Osteocyte (in vitro differentiated cells): Measurements from ENCODE around the gene IGF1R. TPM values are rescaled to one million over a fixed set of nuclear protein-coding genes. Genes with fewer than 3 reads are reported as not detected.

Source experiments
- DNase-seq: peaks from one replicate; pipeline ENCODE4 v3.0.0; 2021; ENCODE audit warnings: mixed read lengths; ENCODE audit not compliant: unreplicated experiment; ENCODE audit errors: extremely low spot score
- H3K27ac Mint-ChIP-seq: one replicate; pipeline ENCODE4 v1.8.0; 2021; ENCODE audit warnings: mild to moderate bottlenecking, mixed read lengths; ENCODE audit not compliant: unreplicated experiment
- H3K27me3 Mint-ChIP-seq: one replicate; pipeline ENCODE4 v1.8.0; 2021; ENCODE audit warnings: mixed read lengths; ENCODE audit not compliant: unreplicated experiment
- H3K36me3 Mint-ChIP-seq: one replicate; pipeline ENCODE4 v1.8.0; 2021; ENCODE audit warnings: mixed read lengths; ENCODE audit not compliant: unreplicated experiment
- H3K4me1 Mint-ChIP-seq: one replicate; pipeline ENCODE4 v1.8.0; 2021; ENCODE audit warnings: mixed read lengths; ENCODE audit not compliant: unreplicated experiment
- H3K4me3 Mint-ChIP-seq: one replicate; pipeline ENCODE4 v1.8.0; 2021; ENCODE audit warnings: mild to moderate bottlenecking, moderate library complexity, mixed read lengths; ENCODE audit not compliant: unreplicated experiment
- H3K9me3 Mint-ChIP-seq: one replicate; pipeline ENCODE4 v1.8.0; 2021; ENCODE audit warnings: mixed read lengths; ENCODE audit not compliant: unreplicated experiment
- CTCF ChIP-seq: fragments of 200-600 bp; sonication (generic); IDR thresholded peaks from 2 replicates; pipeline ENCODE4 v1.5.0; 2021; ENCODE audit warnings: antibody characterized with exemption, mild to moderate bottlenecking, moderate library complexity
- total RNA-seq: library from RNA; stranded (reverse); gene quantifications from 2 replicates; pipeline ENCODE4 v1.2.1, GENCODE V29; 2021

Gene IGF1R
- total RNA-seq, 1 donor from 2014 or later = 174 TPM

GRCh38 chr15:98781838-98782237, 133.5 kb downstream of the IGF1R start:
- Mint-ChIP-seq H3K4me1 (peaks cover 36% of the 10 kb centered on the region), H3K9me3 (no peaks in the 10 kb centered on the region), H3K36me3 (no peaks in the 10 kb centered on the region), H3K4me3 (no peak overlapping the region), H3K27ac (no peak overlapping the region), H3K27me3 (no peaks in the 10 kb centered on the region)
- DNase-seq = peak; percentile 0
- TF ChIP-seq CTCF = no peak

- H3K27me3 Mint-ChIP-seq = no peaks in the 10 kb centered on the region
- no peak overlapping the region for H3K4me3 Mint-ChIP-seq
- TF ChIP-seq CTCF = no peak
- DNase-seq = no peak
- H3K4me1 Mint-ChIP-seq = peaks cover 36% of the 10 kb centered on the region
- H3K9me3 Mint-ChIP-seq = no peaks in the 10 kb centered on the region
- H3K36me3 Mint-ChIP-seq = no peaks in the 10 kb centered on the region
- no peak overlapping the region for H3K27ac Mint-ChIP-seq
These were observed 134.5 kb downstream of the IGF1R start for GRCh38 chr15:98782801-98783200.

DNA sequence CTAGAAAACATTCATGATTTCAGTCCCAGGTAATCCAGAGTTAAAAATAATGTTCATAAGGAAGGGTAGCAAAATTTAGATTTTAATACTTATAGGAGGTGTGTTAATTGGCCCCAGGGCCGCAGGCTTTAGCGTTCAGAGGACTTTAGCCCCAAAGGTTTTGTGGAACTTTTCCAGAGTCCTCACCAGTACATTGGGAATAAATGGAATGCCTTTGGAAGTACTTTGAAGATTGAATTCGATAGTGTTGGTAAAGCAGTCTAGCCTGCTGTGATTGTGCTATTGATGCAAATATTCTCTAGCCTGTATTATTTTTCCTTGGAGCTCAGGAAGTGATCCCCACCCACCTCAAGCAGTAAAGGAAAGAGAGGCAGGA, 137.1 kb downstream of the IGF1R start:
- H3K9me3 Mint-ChIP-seq = no peaks in the 10 kb centered on the region
- DNase-seq = peak; percentile 48
- TF ChIP-seq CTCF = no peak
- peaks cover 51% of the 10 kb centered on the region for H3K4me1 Mint-ChIP-seq
- H3K27me3 Mint-ChIP-seq = no peaks in the 10 kb centered on the region
- H3K4me3 Mint-ChIP-seq = no peak overlapping the region
- H3K36me3 Mint-ChIP-seq = no peaks in the 10 kb centered on the region
- H3K27ac Mint-ChIP-seq = no peak overlapping the region

GRCh38 chr15:98785807-98786621, 137.7 kb downstream of the IGF1R start:
- Mint-ChIP-seq H3K27ac (no peak overlapping the region), H3K4me1 (peaks cover 57% of the 10 kb centered on the region), H3K9me3 (no peaks in the 10 kb centered on the region), H3K36me3 (no peaks in the 10 kb centered on the region), H3K27me3 (no peaks in the 10 kb centered on the region), H3K4me3 (no peak overlapping the region)
- peak; percentile 46 for DNase-seq
- no peak for TF ChIP-seq CTCF

DNA sequence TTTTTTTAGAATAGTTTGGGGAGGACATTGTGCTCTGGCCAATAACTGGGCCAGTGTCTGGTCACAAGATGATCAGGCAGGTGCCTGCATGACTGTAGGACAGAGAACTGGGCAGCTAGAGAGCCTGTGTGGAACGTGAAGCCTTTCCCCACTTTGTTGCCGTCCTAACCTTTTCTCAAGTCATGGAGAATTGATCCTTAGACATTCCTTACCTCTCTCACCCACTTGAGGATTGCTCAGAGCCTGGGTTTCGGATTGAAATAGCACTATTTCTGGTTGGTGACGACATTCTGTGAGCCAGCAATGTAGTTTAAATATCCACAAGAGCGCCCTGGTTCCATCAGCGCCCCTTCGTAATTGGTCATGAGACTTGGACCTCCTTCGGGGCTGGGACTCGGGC, 138.4 kb downstream of the IGF1R start:
- Mint-ChIP-seq H3K4me1 (peaks cover 64% of the 10 kb centered on the region), H3K4me3 (no peak overlapping the region), H3K27ac (no peak overlapping the region), H3K36me3 (no peaks in the 10 kb centered on the region), H3K9me3 (no peaks in the 10 kb centered on the region), H3K27me3 (no peaks in the 10 kb centered on the region)
- no peak for DNase-seq
- no peak for TF ChIP-seq CTCF
